Neural cell (in vitro differentiated cells): ENCODE results near the gene STAT3.

Experiments used
- EP300 ChIP-seq: fragments of 450-650 bp; conservative IDR thresholded peaks from 2 replicates; pipeline ENCODE4 v1.6.1; 2014; ENCODE audit warnings: antibody characterized with exemption, mild to moderate bottlenecking, moderate library complexity; ENCODE audit not compliant: poor library complexity, severe bottlenecking
- EZH2 ChIP-seq: fragments of 200-600, 300-800 bp; shearing (Covaris generic), sonication (generic); IDR thresholded peaks from 2 replicates; pipeline ENCODE4 v1.6.1; 2014; ENCODE audit warnings: antibody characterized with exemption, low read length, borderline replicate concordance, mild to moderate bottlenecking; ENCODE audit not compliant: insufficient read depth, poor library complexity, severe bottlenecking
- POLR2AphosphoS5 ChIP-seq: IDR thresholded peaks from 2 replicates; pipeline ENCODE4 v1.6.1; 2012
- RAD21 ChIP-seq: fragments of 450-650 bp; conservative IDR thresholded peaks from 2 replicates; pipeline ENCODE4 v1.6.1; 2014; ENCODE audit warnings: antibody characterized with exemption, mild to moderate bottlenecking, moderate library complexity
- SMC3 ChIP-seq: fragments of 450-650 bp; conservative IDR thresholded peaks from 2 replicates; pipeline ENCODE4 v1.6.1; 2014; ENCODE audit warnings: antibody characterized with exemption, mild to moderate bottlenecking, moderate library complexity; ENCODE audit not compliant: poor library complexity
- TAF1 ChIP-seq: IDR thresholded peaks from 2 replicates; pipeline ENCODE4 v1.6.1; 2012; ENCODE audit warnings: low read depth
- TF ChIP-seq, protein P1 (sequence below): fragments of 450-650 bp; IDR thresholded peaks from 2 replicates; pipeline ENCODE4 v1.5.1; 2014; ENCODE audit warnings: antibody characterized with exemption, mild to moderate bottlenecking, moderate library complexity; ENCODE audit not compliant: poor library complexity, severe bottlenecking
- TF ChIP-seq, protein P2 (sequence below): IDR thresholded peaks from 2 replicates; pipeline ENCODE4 v1.6.1; 2012; ENCODE audit warnings: borderline replicate concordance

DNA sequence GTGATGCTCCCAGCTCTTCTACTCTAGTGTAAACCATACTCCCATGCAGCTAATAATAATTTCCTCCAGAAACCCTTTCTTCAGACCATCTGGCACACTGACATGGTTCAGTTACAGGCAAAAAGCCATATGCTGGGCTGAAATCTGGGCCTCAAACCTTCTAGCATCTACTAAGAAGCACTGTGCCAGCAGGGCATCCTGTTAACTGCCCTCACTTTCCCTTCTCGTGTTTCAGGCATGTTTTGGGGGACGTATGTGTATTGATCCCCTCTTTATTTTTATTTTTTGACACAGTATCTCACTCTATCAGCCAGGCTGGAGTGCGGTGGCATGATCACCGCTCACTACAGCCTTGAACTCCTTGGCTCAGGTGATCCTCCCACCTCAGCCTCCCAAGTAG, 66.7 kb downstream of the STAT3 start:
- TF ChIP-seq EZH2 (no peak), EP300 (no peak), RAD21 (no peak), SMC3 (no peak), TAF1 (no peak), POLR2AphosphoS5 (no peak)
- TF ChIP-seq, protein P1, sequence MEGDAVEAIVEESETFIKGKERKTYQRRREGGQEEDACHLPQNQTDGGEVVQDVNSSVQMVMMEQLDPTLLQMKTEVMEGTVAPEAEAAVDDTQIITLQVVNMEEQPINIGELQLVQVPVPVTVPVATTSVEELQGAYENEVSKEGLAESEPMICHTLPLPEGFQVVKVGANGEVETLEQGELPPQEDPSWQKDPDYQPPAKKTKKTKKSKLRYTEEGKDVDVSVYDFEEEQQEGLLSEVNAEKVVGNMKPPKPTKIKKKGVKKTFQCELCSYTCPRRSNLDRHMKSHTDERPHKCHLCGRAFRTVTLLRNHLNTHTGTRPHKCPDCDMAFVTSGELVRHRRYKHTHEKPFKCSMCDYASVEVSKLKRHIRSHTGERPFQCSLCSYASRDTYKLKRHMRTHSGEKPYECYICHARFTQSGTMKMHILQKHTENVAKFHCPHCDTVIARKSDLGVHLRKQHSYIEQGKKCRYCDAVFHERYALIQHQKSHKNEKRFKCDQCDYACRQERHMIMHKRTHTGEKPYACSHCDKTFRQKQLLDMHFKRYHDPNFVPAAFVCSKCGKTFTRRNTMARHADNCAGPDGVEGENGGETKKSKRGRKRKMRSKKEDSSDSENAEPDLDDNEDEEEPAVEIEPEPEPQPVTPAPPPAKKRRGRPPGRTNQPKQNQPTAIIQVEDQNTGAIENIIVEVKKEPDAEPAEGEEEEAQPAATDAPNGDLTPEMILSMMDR, result no peak
- TF ChIP-seq, protein P2, sequence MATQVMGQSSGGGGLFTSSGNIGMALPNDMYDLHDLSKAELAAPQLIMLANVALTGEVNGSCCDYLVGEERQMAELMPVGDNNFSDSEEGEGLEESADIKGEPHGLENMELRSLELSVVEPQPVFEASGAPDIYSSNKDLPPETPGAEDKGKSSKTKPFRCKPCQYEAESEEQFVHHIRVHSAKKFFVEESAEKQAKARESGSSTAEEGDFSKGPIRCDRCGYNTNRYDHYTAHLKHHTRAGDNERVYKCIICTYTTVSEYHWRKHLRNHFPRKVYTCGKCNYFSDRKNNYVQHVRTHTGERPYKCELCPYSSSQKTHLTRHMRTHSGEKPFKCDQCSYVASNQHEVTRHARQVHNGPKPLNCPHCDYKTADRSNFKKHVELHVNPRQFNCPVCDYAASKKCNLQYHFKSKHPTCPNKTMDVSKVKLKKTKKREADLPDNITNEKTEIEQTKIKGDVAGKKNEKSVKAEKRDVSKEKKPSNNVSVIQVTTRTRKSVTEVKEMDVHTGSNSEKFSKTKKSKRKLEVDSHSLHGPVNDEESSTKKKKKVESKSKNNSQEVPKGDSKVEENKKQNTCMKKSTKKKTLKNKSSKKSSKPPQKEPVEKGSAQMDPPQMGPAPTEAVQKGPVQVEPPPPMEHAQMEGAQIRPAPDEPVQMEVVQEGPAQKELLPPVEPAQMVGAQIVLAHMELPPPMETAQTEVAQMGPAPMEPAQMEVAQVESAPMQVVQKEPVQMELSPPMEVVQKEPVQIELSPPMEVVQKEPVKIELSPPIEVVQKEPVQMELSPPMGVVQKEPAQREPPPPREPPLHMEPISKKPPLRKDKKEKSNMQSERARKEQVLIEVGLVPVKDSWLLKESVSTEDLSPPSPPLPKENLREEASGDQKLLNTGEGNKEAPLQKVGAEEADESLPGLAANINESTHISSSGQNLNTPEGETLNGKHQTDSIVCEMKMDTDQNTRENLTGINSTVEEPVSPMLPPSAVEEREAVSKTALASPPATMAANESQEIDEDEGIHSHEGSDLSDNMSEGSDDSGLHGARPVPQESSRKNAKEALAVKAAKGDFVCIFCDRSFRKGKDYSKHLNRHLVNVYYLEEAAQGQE, result no peak
